Islet precursor cell (in vitro differentiated cells): ENCODE results near the gene CDK19.

ENCODE experiments used
- DNase-seq: peaks from one replicate; pipeline ENCODE4 v3.0.0-alpha.2; 2018

CDK19 gene

GRCh38 chr6:110693994-110694393 lies 121.3 kb downstream of the CDK19 start:
- no peak for DNase-seq

- peak; percentile 65 for DNase-seq
These were observed 122.0 kb downstream of the CDK19 start for GRCh38 chr6:110693296-110693695.

GRCh38 chr6:110690916-110691315 lies 124.4 kb downstream of the CDK19 start:
- no peak for DNase-seq

GRCh38 chr6:110690106-110690654 lies 125.1 kb downstream of the CDK19 start:
- DNase-seq, result no peak

- no peak for DNase-seq
These were observed 125.9 kb downstream of the CDK19 start for GRCh38 chr6:110689275-110689935.

- DNase-seq, result peak; percentile 72
These were observed 126.5 kb downstream of the CDK19 start for GRCh38 chr6:110688661-110689268.

GRCh38 chr6:110687326-110687725 lies 127.9 kb downstream of the CDK19 start:
- DNase-seq, result no peak

GRCh38 chr6:110683241-110683640 lies 132.0 kb downstream of the CDK19 start:
- DNase-seq, result no peak

GRCh38 chr6:110682460-110682853 lies 132.8 kb downstream of the CDK19 start:
- peak; percentile 68 for DNase-seq

GRCh38 chr6:110681543-110682459 lies 133.5 kb downstream of the CDK19 start:
- no peak for DNase-seq

GRCh38 chr6:110676396-110676795 lies 138.9 kb downstream of the CDK19 start:
- DNase-seq, result no peak

GRCh38 chr6:110674096-110674495 lies 141.2 kb downstream of the CDK19 start:
- DNase-seq, result no peak

GRCh38 chr6:110672122-110672521 lies 143.1 kb downstream of the CDK19 start:
- DNase-seq, result no peak

- DNase-seq, result no peak
These were observed 143.8 kb downstream of the CDK19 start for GRCh38 chr6:110671447-110671846.

GRCh38 chr6:110665600-110665999 lies 149.7 kb downstream of the CDK19 start:
- no peak for DNase-seq

- DNase-seq, result no peak
These were observed 150.3 kb downstream of the CDK19 start for GRCh38 chr6:110664933-110665332.

- no peak for DNase-seq
These were observed 152.6 kb downstream of the CDK19 start for GRCh38 chr6:110662490-110663211.

- DNase-seq, result no peak
These were observed 153.9 kb downstream of the CDK19 start for GRCh38 chr6:110661414-110661813.

- DNase-seq, result no peak
These were observed 155.1 kb downstream of the CDK19 start for GRCh38 chr6:110660066-110660655.

- no peak for DNase-seq
These were observed 156.5 kb downstream of the CDK19 start for GRCh38 chr6:110658631-110659211.

- DNase-seq, result no peak
These were observed 158.8 kb downstream of the CDK19 start for GRCh38 chr6:110656492-110656891.

- no peak for DNase-seq
These were observed 159.4 kb downstream of the CDK19 start for GRCh38 chr6:110655821-110656220.
